T-helper 22 cell (primary cell): Measurements from ENCODE around the gene ZNF598.

ENCODE experiments used
- DNase-seq: peaks from one replicate; pipeline ENCODE4 v3.0.0-alpha.2; 2020; ENCODE audit warnings: low read depth

Gene ZNF598

DNA sequence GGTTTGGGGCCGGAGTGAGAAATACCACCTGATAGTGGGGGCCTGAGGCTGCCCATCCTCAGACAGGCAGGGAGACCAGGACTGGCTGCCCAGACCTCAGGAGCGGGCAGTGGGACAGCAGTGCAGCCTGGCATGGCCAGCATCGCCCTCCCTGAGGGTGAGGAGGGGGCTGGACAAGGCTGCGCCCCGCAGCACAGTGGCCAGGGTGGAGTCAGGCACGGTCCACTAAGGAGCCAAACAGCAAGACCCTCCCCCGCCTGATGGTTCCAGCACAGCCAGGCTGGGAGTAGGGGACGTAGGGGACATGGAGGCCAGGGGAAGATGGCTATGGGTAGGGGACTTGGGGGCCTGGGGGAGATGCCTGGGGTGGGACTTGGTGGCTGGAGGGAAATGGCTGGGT lies 3.3 kb downstream of the ZNF598 start:
- no peak for DNase-seq

DNA sequence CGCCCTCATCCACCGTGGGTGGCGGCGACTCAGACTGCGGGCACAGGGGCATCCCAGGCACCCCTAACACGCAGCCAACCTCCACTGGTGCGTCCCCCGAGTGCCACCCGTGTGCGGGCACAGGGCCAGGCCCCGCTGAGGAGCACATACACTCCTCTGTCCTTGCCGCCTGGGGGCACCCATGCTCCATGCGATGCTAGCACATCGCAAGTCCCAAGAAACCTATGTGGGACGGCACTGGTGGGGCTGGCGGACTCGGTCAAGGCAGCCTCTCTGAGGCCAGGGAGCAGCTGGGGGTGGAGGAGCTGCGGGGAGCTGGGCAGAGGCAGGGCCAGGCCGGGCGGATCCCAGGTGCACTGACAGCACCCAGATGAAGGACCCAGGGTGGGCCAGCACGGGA lies 4.0 kb downstream of the ZNF598 start:
- DNase-seq = no peak

DNA sequence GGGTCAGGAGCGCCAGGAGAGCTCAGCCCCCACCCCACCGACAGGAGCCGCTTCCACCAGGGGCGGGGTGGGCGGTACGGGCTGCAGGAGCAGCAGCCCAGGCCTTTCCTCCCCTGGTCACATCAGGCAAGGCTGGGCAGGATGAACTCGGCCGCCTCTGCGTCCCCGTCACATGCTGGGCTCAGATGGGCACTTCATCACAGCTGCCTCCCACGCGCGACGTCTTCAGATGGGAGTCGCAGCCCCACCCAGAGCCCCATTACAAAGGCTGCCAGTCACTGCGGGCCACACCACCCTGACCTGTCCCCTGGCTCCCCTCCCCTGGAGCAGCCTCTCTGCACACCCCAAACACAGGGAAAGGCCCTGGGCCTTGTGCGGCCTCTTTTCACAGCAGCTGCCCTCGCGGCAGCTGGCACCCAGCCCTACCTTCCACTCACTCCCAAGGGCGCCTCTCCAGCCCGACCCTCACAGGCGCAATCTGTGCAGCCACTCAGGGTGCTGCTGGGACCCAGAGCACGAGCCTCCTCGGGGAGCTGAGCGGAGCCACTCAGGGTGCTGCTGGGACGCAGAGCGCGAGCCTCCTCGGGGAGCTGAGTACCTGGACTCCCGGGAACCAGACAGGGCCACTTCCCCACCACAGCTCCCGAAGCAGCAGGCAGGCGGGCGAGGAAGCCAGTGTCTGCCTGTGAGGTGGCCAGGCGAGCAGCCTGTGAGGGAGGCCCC lies 4.7 kb downstream of the ZNF598 start:
- no peak for DNase-seq

DNA sequence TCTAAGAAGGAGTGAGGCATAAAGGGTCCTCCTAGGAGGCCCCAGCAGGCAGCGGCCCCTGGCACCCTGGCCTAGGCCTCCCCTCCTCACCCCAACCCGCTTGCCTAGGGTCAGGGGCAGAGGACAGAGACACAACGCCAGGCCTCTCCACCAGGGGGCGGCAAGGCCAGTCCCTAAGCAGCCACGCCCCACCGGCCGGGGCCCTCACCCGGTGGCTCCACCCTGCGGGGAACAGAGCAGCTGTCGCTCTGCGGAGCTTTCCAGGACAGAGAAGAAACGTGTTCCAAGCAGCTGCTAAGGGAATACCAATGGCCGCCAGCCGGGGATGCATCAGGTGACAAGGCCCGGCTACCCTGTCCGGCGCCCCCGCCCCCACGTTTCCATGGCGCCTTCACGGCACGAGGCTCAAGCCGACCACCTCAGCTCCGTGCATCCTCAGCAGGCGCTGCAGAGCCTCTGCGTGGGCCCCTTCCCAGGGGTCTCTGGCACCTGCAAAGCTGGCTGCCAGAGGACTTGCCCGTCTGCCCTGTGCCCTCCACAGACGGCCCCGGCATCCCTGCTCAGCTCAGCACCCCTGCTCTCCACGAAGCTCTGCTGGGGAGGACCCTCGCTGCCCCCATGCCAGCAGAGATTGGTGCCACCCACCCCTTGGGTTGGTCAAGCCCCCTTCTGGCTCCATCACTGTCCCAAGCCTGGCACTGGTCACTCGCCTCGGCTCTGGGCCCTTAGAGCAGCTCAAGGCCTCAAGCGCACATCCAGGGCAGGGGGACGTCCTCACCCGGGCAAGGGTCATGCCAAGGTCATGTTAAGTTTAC lies 5.6 kb downstream of the ZNF598 start:
- DNase-seq = peak; percentile 71

DNA sequence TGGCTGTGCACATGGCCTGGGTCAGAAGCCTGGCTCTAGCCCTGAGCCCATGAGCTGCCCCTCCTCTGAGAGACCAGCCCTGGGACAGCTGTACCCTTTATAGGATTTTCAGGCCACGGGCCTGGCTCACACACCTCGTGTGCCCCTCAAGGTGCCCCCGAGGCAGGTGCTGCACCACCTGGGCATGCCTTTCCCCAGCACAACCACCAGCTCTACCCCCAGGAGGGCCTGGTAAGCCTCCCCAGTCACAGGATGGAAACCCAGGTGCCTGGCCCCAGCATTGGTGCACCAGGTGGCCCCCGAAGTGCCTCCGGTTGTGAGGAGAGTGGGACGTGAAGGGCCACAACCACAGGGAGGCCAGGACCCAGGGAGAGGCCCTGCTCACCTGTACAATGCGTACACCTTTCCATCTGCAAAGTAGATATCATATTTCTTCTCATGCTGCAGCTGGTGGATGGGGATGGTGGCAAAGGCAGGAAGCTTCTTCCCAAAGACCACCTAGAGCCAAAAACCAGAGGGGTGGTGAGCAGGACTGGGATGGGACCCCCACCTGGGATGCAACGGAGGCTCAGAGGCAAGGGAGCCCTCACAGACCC lies 6.3 kb downstream of the ZNF598 start:
- no peak for DNase-seq

DNA sequence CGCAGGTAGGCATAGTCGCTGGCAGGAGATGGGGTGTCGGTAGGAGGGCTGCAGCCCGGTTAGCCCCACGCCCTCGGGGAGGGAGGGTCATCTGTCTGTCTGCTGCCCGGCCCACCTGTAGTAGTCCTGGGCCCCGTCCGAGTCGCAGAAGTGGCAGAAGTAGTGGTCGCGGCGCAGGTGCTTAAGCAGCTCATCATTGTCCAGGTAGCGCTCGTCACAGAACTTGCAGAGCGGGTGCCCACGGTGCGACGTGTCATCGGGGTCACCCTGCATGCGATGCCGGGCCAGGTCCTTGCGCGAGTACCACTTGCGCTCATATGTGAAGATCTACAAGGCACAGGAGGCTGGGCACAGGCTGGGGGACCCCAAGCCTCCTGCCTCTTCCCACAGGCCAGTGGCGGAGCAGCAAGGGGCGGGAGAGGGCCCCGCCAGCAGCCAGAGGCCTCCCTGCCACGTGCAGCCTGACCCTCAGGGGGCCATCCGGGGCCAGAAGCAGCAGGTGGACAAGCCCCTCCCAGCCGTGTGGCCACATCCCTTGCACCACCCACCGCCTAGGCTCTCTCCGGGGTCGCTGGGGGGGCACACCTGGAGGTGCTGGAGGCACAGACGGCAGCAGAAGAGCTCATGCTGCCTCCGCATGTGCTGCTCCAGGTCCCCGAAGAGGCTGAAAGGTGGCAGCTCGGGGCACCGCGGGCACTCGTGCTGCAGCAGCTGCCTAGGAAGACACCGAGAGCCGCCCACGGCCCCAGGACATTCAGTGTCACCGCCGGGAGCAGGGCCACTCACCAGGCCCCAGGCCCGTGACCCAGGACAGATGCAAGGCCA lies 7.0 kb downstream of the ZNF598 start:
- no peak for DNase-seq

DNA sequence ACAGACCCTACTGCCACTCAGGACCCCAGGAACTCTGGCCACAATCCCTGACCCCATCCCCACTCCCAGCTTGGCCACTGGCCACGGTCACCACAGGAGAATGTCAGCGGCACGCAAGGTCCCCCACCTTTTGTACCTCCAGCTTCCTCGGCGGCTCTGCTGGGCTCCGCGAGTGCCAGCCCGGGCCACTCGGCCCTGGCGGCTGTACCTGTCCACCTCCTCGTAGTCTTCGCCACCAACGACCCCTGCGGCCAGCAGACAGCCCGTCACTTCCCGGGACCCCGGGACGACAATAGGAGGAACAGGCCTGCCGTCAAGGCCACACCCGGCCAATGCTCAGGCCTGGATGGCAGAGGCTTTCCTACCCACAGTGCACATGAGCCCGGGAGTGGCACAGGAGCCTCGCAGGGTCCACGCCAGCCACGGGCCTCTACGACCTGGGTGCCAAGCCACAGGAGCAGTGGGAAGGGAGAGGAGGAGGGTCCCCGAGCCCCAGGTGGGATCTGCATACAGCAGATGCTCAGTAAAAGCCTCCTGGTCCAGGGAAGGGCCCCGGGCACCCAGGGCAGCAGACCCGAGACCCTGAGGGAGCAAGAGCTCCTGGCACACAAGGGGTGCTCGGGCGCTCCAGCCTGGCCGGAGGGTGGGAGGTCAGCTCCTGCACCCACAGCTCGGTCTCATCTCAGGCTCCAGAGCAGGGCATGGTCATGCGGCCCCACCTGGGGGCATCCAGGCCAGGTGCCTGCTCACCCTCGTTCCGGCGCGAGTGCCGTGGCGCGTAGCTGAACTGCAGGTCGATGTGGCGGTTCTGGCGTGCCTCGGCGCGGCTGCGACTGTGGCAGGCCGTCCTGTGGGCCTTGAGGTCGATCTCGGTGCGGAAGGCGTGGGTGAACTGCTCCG lies 7.9 kb downstream of the ZNF598 start:
- no peak for DNase-seq

DNA sequence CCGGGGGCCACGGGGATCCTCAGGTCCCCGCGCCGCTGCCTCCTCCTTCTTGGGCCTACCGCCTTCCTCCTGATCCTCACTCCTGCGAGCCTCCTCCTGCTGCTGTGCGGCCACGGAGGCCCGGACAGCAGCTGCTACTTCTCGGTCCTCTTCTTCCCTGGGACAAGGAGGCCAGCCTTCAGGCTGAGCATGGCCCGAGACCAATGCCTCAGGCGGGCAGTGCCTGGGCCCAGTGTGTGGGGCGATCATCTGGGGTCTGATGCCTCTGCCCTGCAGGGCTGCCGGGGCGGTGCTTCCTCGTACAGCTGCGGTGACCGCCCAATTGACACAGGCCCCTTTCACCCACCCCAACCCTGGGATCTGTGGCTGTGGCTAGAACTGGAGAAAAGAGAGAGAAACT lies 8.6 kb downstream of the ZNF598 start:
- DNase-seq = no peak

DNA sequence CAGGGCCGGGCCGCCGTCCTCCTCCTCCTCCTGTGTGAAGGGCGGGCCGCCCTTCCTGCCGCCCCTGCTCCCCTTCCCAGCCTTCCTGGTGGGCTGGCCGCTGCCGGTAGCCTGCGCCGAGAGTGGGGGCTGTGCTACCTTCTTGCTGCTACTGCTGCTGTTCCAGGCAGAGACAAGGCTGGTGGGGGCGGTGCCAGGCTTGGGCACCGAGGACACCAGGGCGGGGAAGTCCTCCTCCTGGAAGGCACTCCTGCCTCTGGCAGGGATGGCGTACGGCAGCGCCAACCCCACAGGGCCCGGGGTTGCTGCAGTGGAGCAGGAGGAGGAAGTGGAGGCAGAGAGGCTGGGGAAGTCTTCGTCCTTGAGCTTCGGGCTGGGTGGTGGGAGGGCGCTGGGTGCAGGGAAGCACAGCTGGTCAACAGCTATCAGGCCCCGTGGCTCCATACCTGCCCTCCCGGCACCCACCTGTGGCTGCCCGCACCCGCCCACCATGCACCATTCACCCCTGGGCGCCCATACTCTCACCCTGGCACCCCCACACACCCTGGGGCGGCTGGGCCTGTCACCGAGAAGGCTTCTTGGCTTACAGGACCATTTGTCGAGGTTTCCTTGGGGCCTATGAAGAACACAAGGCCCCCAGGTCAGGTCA lies 9.6 kb downstream of the ZNF598 start:
- DNase-seq = no peak

DNA sequence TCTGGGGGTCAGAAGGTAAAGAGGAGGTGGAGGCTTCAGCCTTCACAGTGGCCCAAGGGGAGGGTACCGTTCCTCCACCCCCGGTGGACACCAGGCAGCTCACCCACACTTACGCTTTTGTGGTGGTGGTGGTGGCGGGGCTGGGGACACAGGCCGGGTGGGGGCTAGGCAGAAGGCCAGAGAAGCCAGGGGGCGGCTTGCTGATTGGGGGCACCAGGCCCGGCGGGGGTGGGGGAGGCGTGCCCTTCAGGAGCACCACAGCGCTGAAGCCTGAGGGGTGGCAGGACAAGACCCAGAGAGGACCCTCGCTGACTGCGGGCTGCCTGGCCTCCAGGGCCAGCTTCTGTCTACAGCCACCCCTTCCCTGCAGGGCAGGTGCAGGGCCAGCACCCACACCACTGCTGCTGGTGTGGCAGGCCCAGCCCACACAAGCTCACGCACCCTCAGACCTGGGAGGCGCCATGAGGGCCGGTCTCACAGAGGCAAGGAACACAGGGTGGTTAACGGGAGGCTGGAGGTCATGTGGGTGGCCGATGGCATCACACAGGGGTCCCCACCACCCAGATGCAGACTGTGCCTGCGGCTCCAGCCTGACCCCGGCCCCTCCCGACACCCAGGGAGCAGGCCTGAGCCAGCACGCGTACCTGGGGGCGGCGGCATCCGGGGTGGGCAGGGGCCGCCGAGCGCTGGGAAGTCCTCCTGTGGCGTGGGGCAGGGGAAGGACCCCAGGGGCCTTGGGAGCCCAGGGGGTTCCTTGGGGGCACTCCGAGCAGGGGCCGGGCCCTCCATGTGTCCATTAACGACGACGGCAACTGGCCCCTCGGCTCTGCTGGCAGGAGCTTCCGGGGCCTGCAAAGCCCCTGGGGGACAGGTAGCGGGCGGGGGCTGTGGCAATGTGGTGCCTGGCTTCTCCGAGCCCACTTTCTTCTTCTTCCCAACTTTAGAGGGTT lies 10.5 kb downstream of the ZNF598 start:
- no peak for DNase-seq

DNA sequence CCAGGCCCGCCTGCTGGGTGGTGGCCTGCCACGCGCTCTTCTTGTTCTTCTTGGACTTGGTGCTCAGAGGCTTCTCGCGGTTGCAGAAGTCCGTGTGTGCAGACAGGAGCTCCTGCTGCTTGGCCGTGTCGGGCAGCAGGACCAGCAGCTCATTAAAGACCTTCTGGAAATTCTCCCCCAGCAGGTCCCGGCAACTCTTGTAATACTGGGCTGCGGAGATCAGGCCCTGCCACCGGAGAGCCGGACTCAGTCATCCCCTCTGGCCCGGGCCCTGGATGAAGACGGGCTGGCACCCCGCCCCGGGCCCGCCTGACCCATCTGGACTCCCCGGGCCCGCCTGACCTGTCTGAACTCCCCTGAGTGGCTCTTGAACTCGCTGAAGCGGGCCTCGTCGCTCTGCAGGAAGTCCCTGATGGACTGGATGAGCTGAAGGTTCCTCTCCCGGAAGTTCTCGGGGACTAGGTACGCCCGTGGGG lies 11.2 kb downstream of the ZNF598 start:
- no peak for DNase-seq

DNA sequence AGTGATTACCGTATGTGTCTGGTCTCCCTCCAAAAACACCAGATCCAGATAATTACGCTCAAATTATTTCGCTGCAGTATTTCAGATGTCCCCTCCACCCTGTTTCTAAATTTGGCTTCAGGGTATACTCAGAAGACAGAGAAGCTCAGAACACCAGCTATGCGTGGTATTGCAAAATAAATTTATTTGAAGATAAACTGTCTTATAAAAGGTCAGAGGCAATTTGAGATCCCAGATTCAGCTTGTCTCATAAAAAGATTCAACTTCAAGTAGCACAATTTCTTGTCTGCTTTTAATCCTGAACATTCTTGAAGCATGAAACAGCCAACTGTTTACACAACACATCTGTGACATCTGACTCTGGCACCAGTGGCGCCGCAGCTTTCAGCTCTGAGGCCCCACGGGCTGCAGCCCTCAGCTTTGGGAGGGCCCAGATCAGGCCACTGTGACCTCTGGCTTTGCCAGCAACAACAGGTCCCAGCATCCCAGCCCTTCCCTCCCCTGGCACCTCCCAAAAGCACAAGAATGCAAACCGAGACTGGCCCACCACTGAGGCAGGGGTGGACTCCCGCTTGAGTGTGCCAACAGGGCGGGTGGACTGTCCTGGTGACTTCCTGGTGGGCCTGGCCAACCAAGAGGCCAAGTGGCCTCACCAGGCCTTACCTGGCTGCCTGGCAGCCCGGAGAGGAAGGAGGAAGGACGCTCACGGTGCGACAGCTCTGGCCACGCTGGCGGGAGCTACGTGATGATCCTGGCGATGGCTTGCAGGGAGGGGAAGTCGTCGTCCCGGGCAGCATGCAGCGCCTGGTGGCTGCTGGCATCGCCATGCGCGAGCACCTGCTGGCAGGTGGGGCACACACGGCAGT lies 11.9 kb downstream of the ZNF598 start:
- no peak for DNase-seq

DNA sequence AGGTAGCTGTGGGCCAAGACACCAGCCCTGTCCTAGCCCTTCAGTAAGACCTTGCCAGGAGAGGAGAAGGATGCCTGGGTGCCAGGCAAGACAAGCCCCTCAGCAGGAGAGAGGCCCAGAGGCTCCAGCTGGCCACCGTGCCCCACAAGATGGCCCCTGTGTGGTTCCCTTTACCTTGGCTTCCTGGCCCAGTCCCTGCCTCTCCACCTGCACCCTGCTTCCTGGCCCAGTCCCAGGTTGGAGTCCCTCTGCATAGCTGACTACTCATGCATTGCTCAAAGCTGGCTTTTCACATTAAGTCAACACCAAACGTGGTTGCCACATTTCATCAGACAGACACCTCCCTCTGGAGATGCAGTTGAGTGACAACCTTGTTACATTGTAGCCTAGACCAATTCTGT lies 15.9 kb downstream of the ZNF598 start:
- DNase-seq = no peak

DNA sequence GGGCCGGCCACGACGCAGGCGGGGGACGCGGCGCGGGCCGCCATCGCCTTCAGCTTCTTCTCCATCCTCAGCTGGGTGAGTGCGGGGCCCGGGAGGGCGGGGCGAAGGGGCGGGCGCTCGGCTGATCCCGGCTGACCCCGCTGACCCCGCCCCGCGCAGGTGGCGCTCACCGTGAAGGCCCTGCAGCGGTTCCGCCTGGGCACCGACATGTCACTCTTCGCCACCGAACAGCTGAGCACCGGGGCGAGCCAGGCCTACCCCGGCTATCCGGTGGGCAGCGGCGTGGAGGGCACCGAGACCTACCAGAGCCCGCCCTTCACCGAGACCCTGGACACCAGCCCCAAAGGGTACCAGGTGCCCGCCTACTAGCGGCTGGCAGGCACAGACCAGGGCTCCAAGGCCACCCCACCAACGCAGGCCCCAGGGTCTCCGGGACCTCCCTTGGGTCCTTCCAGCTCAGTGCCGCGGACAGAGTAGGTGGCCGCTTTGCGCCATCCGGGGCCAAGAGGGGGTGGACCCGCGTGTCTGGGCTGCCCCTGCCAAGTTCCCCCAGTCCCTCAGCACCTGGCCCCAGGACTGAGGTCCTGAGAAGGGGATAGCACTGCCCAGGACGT lies 16.8 kb downstream of the ZNF598 start:
- no peak for DNase-seq

DNA sequence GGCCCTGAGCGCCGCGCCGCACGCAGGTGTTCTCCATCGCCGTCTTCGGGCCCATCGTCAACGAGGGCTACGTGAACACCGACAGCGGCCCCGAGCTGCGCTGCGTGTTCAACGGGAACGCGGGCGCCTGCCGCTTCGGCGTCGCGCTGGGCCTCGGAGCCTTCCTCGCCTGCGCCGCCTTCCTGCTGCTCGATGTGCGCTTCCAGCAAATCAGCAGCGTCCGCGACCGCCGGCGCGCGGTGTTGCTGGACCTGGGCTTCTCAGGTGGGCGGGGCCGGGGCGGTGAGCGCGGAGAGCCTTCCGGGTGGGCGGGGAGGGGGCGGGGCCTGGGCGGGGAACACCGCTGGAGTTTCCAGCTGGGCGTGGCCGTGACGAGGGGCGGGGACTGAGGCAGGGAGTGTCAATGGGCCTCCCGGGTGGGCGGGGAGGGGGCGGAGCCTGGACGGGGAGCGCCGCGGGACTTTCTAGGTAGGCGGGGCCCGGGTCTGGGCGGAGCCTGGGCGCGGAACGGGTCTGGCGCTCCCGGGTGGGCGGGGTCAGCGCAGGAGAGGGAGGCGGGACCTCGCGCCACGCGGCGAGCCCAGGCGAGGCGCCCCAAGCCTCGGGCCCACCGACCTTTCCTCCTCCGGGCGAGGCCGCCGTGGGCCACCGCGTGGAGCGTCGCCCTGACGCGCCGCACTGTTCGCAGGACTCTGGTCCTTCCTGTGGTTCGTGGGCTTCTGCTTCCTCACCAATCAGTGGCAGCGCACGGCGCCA lies 17.5 kb downstream of the ZNF598 start:
- peak; percentile 98 for DNase-seq

DNA sequence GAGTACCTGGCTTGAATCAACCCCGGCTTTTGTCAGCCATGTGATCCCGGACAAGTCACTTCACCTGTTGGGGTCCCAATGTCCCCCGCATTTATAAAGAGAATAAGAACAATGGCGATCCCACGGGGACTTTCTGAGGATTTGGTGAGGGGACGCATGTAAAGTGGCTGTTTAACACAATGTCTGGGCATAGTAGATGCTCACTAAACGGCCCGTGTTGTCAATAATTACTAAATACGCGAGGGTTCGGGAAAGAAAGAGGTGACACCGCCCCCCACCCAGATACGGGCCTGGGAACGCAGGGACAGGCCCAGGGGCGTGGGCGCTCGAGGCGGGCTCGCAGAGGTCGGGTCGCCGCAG lies 18.1 kb downstream of the ZNF598 start:
- DNase-seq = no peak

DNA sequence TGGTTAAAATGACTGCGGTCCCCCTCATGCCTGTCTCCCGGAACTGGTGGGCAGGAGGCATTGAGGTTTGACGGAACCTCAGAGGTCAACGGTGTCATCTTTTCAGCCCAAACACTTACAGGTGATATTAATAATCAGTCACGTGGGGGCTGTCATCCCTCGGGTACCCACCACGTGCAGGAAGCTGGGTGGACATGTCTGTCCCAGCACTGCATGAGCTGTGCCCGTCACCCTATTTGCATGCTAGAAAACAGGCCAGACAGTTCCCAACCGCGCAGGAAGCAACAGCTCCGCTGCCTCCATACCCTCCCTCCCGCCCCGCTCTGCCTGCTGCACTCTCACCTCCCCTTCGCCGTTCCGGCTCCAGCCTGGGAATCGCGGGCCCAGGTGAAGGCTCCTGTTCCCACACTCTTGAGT lies 18.5 kb downstream of the ZNF598 start:
- DNase-seq = peak; percentile 47
